ENCODE data around the gene LRP8. TPM values are rescaled to one million over a fixed set of nuclear protein-coding genes. Genes with fewer than 3 reads are reported as not detected.
A peak's percentile ranks its signal among the peaks of the same experiment; 100 is the strongest.

Gene LRP8
- total and polyA plus RNA-seq, 2 of the 13 experiments (the other 11 are each of a cell fraction or from before 2014, with no cell fraction given) = 17.3 to 17.4 TPM

DNA sequence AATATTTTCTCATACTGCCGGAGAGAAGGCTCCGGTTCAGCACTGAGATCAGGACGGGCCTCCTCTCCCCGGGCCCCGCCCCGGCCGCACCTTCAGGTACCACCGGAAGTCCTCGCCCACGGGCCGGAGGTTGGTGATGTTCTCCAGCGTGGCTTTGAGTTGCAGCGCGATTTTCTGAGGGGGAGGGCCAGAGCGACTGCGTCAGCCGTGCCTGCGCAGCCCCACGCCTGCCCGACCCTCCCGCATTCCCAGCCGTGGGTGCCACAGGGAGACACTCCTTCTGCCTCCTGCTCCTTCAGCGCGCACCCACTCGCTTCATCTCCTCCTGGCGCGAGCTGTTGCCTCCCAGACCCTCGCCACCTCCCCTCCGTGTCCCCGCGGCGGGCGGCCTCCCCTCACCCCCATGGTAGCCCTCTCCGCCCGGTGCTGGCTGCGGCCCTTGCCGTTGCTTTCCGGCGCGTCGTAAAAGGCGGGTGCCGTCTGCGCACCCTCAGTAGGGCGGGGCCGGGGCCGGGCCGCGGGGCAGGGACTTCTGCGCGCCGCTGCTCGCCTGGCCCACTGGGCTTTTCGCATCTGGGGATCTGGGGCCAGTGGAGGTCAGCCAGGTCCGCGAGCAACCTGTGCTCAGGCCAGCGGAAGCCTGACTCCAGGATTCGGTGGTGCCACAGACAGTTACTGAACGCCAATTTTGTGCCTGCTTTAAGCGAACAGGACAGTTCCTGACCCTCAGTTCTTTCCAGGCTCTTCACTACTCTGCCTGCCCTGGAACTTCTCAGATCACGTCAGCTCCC lies 107.5 kb downstream of the LRP8 start, which contains the start of gene CZIB (continued):
- peak; percentile 22 for TF ChIP-seq XRCC5 (optimal IDR thresholded peaks at IDR 0.05; ENCODE audit: low read length)
- TF ChIP-seq, protein P1, sequence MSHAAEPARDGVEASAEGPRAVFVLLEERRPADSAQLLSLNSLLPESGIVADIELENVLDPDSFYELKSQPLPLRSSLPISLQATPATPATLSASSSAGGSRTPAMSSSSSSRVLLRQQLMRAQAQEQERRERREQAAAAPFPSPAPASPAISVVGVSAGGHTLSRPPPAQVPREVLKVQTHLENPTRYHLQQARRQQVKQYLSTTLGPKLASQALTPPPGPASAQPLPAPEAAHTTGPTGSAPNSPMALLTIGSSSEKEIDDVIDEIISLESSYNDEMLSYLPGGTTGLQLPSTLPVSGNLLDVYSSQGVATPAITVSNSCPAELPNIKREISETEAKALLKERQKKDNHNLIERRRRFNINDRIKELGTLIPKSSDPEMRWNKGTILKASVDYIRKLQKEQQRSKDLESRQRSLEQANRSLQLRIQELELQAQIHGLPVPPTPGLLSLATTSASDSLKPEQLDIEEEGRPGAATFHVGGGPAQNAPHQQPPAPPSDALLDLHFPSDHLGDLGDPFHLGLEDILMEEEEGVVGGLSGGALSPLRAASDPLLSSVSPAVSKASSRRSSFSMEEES (CRISPR knock-in tag; IDR thresholded peaks at IDR 0.05) = no peak; the same call in 1 of the 2 replicates
- TF ChIP-seq RBAK (CRISPR knock-in tag; IDR thresholded peaks at IDR 0.05) = no peak; the same call in 1 of the 2 replicates
- TF ChIP-seq TCF12 (IDR thresholded peaks at IDR 0.05) = no peak
- TF ChIP-seq TCF12 (CRISPR knock-in tag; IDR thresholded peaks at IDR 0.05) = peak; percentile 66; the same call in 1 of the 2 replicates
- peak; percentile 37 for TF ChIP-seq GATAD2A (CRISPR knock-in tag; IDR thresholded peaks at IDR 0.05)
- TF ChIP-seq, protein P2, sequence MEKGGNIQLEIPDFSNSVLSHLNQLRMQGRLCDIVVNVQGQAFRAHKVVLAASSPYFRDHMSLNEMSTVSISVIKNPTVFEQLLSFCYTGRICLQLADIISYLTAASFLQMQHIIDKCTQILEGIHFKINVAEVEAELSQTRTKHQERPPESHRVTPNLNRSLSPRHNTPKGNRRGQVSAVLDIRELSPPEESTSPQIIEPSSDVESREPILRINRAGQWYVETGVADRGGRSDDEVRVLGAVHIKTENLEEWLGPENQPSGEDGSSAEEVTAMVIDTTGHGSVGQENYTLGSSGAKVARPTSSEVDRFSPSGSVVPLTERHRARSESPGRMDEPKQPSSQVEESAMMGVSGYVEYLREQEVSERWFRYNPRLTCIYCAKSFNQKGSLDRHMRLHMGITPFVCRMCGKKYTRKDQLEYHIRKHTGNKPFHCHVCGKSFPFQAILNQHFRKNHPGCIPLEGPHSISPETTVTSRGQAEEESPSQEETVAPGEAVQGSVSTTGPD (CRISPR knock-in tag; IDR thresholded peaks at IDR 0.05) = 0 out of 2 replicates have a peak, but pooled peaks have one; percentile 0
- TF ChIP-seq, protein P3, sequence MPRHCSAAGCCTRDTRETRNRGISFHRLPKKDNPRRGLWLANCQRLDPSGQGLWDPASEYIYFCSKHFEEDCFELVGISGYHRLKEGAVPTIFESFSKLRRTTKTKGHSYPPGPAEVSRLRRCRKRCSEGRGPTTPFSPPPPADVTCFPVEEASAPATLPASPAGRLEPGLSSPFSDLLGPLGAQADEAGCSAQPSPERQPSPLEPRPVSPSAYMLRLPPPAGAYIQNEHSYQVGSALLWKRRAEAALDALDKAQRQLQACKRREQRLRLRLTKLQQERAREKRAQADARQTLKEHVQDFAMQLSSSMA (CRISPR knock-in tag; IDR thresholded peaks at IDR 0.05) = no peak
- TF ChIP-seq ATRX (CRISPR knock-in tag; IDR thresholded peaks at IDR 0.05; ENCODE audit: borderline replicate concordance) = no peak
- TF ChIP-seq, protein P4, sequence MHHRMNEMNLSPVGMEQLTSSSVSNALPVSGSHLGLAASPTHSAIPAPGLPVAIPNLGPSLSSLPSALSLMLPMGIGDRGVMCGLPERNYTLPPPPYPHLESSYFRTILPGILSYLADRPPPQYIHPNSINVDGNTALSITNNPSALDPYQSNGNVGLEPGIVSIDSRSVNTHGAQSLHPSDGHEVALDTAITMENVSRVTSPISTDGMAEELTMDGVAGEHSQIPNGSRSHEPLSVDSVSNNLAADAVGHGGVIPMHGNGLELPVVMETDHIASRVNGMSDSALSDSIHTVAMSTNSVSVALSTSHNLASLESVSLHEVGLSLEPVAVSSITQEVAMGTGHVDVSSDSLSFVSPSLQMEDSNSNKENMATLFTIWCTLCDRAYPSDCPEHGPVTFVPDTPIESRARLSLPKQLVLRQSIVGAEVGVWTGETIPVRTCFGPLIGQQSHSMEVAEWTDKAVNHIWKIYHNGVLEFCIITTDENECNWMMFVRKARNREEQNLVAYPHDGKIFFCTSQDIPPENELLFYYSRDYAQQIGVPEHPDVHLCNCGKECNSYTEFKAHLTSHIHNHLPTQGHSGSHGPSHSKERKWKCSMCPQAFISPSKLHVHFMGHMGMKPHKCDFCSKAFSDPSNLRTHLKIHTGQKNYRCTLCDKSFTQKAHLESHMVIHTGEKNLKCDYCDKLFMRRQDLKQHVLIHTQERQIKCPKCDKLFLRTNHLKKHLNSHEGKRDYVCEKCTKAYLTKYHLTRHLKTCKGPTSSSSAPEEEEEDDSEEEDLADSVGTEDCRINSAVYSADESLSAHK (CRISPR knock-in tag; IDR thresholded peaks at IDR 0.05; ENCODE audit: borderline replicate concordance) = 0 out of 2 replicates have a peak, but pooled peaks have one; percentile 10
- no peak for TF ChIP-seq ZNF570 (CRISPR knock-in tag; IDR thresholded peaks at IDR 0.05; ENCODE audit: borderline replicate concordance)
- no peak; the same call in 1 of the 2 replicates for TF ChIP-seq ZNF263 (CRISPR knock-in tag; IDR thresholded peaks at IDR 0.05)
- TF ChIP-seq REL (CRISPR knock-in tag; conservative IDR thresholded peaks at IDR 0.05) = peak; percentile 81; the same call in 1 of the 2 replicates
- TF ChIP-seq, protein P5, sequence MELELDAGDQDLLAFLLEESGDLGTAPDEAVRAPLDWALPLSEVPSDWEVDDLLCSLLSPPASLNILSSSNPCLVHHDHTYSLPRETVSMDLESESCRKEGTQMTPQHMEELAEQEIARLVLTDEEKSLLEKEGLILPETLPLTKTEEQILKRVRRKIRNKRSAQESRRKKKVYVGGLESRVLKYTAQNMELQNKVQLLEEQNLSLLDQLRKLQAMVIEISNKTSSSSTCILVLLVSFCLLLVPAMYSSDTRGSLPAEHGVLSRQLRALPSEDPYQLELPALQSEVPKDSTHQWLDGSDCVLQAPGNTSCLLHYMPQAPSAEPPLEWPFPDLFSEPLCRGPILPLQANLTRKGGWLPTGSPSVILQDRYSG (CRISPR knock-in tag; IDR thresholded peaks at IDR 0.05) = peak; percentile 68; the same call in 1 of the 2 replicates
- no peak for TF ChIP-seq SMARCE1 (IDR thresholded peaks at IDR 0.05; ENCODE audit: borderline replicate concordance)
- peak; percentile 86 for TF ChIP-seq ISL2 (CRISPR knock-in tag; IDR thresholded peaks at IDR 0.05)
- no peak for TF ChIP-seq SP1 (IDR thresholded peaks at IDR 0.05)
- peak; percentile 62; the same call in 1 of the 2 replicates for TF ChIP-seq SP1 (CRISPR knock-in tag; IDR thresholded peaks at IDR 0.05)
- peak; percentile 98 for TF ChIP-seq TAF1 (CRISPR knock-in tag; IDR thresholded peaks at IDR 0.05)
- TF ChIP-seq PITX1 (CRISPR knock-in tag; IDR thresholded peaks at IDR 0.05) = no peak; the same call in none of the 2 replicates
- no peak for TF ChIP-seq ZNF598 (CRISPR knock-in tag; IDR thresholded peaks at IDR 0.05; ENCODE audit: borderline replicate concordance)
- TF ChIP-seq ZNF550 (CRISPR knock-in tag; IDR thresholded peaks at IDR 0.05; ENCODE audit: borderline replicate concordance) = peak; percentile 88; the same call in 1 of the 2 replicates
